HG03139 (cell line): ENCODE results near the gene SMG1.
"Not testable (repeated sequence)": the region's sequence is repeated elsewhere in the genome, so short reads cannot be mapped to it uniquely, and the experiment has no call there.

Source experiments
- ATAC-seq: cut with Tn5 transposase; IDR thresholded peaks from one replicate; pipeline ENCODE4 v1.9.1; 2021; ENCODE audit not compliant: unreplicated experiment

SMG1 gene

GRCh38 chr16:18925986-18926865, at the start of gene SMG1:
Gene SMG1 (minus strand): TSS chr16:18926408. CDS start chr16:18926041, 367 bp downstream.
- ATAC-seq: peak; percentile 88

DNA sequence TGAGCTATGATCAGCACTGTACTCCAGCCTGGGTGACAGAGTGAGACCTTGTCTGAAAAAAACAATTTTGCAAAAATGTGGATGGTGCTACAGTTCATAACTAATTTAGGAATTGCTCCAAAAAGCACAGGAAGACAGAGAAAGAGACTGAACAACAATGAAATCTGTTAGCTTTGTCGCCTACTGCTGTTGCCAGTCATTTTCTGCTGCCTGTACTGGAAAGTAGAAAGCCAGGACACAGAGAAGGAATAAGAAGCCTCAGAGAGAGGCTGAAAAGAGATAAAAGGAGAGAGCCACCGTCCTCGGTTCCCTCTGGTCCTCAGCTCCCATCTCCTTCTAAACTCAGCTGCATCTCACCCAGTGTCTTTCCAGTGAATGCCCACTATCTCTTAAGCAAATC, 48.9 kb upstream of the SMG1 start:
- ATAC-seq: no peak

- ATAC-seq: no peak
Measured at GRCh38 chr16:18969855-18970240, 43.6 kb upstream of the SMG1 start.

DNA sequence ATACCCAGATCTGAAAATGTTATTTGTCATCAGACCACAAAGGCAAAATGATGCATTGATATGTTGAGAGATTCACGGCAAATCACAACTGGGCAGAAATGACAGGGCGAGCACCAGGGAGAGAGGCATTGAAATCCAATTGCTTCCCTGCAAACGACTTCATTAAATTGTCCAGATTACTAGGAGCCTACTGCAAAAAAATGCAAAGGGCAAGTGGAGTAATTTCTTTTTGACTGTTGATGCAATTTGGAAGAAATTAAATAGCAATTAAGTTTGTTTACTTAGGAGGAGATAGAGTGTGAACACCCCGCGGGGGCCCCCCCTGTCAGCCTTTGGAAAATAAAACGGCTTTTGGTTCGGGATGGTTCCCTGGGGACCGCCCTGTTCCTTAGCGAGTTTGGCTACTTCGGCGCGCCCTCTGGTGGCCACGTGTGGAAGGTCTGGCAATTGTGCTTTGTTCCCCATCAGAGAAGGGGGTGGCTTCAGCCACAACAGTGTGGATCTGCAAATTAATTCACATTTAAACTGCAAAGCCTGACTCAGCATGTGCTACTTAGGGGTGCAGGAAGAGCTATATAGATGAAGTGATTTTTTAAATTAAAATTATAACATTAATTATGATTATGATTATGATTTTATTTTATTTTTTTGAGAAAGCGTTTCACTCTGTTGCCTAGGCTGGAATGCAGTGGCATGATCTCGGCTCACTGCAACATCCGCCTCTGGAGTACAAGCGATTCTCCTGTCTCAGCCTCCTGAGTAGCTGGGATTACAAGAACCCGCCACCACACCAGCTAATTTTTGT, 43.0 kb upstream of the SMG1 start:
- ATAC-seq: no peak

- no peak for ATAC-seq
Measured at GRCh38 chr16:18966791-18967190, 40.6 kb upstream of the SMG1 start.

DNA sequence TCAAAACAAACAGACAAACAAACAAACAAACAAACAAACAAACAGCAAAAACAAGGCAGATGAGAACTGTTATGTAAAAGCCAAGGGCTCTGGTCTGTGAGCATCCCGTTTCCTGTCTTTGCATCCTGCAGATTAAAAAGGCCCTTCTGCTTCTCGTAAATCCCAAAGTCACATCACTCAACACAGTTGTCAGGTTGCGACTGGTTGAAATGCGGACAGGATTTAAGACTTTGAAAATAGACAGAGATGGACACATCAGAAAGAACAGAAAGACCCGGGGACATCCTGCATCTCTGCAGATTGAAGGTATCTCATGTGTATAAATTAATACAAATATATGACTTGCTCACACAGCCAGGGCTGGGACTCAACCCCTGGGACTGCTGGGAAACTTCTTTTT, 39.3 kb upstream of the SMG1 start:
- no peak for ATAC-seq

DNA sequence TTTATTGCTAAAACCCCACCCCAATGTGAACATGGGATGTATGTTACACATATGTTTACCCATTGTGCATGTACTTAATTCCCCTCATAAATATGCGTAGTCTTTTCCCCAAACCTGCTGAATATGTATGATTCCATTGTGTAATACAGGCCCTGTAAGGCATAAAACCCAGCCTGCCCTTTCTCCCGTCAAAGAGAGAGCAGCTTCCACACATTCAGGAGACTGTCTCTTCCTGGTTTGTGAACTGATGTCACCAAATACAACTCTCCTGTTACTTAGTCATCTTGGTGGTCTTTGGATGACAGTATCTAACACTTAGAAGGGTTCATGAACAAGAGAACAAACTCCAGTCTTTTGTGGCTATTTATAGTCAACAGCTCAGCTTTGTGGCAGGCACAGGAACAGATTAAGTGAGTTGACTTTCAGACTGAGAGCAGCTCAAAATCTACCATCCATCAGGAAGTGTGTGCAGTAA, 32.9 kb upstream of the SMG1 start:
- ATAC-seq: no peak

- no peak for ATAC-seq
Measured at GRCh38 chr16:18958621-18959029, 32.4 kb upstream of the SMG1 start.

DNA sequence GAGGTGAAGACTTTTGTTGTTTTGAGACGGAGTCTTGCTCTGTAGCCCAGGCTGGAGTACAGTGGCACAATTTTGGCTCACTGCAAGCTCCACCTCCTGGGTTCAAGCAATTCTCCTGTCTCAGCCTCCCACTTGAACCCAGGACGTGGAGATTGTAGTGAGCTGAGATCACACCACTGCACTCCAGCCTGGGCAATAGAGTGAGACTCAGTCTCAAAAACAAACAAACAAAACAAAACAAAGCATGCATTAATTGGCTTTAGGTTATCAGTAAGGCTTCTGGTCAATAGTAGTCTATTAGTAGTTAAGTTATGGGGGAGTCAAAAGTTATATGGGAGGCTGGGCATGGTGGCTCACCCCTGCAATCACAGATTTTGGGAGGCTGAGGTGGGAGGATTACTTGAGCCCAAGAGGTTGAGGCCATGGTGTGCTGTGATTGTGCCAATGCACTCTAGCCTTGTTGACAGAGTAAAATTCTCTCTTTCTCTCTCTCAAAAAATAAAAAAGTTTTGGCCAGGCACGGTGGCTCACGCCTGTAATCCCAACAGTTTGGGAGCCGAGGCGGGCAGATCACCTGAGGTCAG, 30.5 kb upstream of the SMG1 start:
- ATAC-seq: not testable (repeated sequence)

DNA sequence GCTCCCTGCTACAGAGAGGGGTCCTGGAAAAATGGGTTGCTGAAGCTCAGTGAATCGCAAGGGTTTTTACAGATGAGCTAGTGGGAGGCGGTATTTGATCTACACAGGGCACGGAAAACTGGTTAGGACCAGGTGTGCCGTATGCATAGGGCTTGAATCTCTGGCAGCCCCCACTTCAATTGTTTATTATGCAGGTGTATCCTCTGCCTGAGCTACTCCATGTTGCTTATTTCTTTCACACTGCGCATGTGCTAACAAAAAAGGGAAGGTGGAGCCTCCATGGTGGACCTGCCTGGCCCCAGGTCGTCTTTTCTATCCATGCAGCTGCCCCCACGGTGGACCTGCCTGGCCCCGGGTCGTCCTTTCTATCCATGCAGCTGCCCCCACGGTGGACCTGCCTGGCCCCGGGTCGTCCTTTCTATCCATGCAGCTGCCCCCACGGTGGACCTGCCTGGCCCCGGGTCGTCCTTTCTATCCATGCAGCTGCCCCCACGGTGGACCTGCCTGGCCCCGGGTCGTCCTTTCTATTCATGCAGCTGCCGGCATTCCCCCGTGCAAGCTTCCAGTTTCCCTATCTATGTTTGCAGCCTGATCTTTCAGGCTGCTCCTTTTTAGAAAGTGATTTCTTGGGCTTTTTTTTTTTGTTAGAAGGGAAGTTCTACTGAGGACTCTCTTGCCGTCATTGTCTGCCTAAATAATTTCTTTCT, 29.8 kb upstream of the SMG1 start:
- ATAC-seq: not testable (repeated sequence)

- no peak for ATAC-seq
Measured at GRCh38 chr16:18953547-18953946, 27.3 kb upstream of the SMG1 start.

DNA sequence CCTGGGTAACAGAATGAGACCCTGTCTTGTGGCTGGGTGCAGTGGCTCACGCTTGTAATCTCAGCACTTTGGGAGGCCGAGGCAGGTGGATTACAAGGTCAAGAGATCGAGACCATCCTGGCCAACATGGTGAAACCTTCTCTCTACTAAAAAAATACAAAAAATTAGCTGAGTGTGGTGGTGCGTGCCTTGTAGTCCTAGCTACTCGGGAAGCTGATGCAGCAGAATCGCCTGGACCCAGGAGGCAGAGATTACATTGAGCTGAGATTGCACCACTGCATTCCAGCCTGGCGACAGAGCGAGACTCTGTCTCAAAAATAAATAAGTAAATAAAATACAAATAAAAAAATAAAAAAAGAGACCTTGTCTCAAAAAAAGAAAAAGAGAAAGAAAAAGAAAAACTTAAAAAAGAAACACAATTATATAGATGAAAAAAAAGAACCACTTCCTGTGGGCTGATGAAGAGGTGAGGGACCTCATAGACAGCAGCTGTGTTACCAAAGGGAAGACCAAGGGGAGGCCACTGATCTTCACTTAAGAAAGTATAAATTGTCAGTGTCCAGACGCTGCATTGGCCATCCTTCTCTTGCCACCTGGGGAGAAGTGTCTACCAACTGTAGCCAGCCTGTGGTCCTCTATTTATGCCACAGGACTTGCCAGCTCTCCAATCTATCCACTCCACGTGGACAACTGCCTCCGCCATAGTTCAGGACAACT, 24.4 kb upstream of the SMG1 start:
- no peak for ATAC-seq

DNA sequence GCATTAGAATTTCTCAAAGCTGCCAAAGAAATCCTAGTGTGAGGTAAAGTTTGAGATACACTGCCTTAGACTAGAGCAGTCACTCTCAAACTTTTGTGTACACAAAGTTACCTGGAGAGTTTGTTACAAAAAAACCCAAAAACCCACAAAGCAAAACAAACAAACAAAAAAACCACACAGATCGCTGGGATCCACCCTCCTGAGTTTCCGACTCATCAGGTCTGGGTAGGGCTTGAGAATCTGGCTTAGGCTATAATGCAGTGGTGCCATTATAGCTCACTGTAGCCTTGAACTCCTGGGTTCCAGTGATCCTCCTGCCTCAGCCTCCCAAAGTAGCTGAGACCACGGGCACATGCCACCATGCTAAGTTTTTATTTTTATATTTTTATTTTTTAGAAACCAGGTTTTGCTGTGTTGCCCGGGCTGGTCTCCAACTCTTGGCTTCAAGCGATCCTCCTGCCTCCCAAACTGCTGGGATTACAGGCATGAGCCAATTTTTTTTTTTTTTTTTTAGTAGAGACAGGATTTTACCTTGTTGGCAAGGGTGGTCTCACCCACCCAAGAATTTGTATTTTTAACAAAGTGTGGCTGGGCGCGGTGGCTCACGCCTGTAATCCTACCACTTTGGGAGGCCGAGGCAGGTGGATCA, 22.3 kb upstream of the SMG1 start:
- no peak for ATAC-seq

DNA sequence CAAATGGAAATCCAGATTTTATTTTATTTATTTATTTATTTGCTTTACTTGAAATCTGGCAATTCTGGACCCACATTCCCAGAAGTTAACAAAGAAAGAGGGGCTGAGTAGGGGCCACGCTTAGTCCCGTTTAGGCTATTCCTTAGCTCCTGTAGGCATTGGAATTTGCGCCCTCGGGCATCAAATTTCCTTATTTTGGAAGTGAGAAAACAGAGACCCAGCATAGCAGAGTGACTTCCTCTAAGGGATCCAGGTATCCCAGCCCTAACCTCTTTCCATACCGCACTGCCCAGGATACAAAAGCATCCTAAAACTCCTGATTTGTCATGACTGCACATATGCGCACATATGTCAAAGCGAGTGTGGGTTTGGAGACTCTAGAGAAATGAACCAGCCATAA, 19.0 kb upstream of the SMG1 start:
- ATAC-seq: no peak

DNA sequence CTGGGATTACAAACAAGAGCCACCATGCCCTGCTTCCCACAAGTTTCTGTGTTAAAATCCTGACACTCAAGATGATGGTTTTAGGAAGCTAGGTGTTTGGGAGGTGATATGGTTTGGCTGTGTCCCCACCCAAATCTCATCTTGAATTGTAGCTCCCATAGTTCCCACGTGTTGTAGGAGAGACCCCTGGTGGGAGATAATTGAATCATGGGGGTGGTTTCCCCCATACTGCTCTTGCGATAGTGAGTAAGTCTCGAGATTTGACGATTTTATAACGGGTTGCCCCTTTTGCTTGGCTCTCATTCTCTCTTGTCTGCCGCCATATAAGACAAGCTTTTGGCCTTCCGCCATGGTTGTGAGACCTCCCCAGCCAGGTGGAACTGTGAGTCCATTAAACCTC, 17.2 kb upstream of the SMG1 start:
- no peak for ATAC-seq

- no peak for ATAC-seq
Measured at GRCh38 chr16:18942061-18942460, 15.9 kb upstream of the SMG1 start.

GRCh38 chr16:18941471-18941870, 15.3 kb upstream of the SMG1 start:
- no peak for ATAC-seq

GRCh38 chr16:18938986-18939385, 12.8 kb upstream of the SMG1 start:
- ATAC-seq: no peak

- ATAC-seq: no peak
Measured at GRCh38 chr16:18937390-18937789, 11.2 kb upstream of the SMG1 start.
